ENCODE results near the gene TANGO2.

GRCh38 chr22:20066617-20067383 is 45.9 kb downstream of the TANGO2 start:
- TF ChIP-seq POLR2A (IDR thresholded peaks at IDR 0.05) (no peak), CTCF (IDR thresholded peaks at IDR 0.05) (no peak)

Measured in adrenal gland (tissue), 5 donors.